Left lung (tissue), 10 donors: ENCODE data around the gene ALOX5. TPM values are rescaled to one million over a fixed set of nuclear protein-coding genes. Genes with fewer than 3 reads are reported as not detected.

Source experiments
- ATAC-seq: fragments of 200-7000 bp; cut with Tn5 transposase; one replicate; pipeline ENCODE4 v1.9.1; 2020; ENCODE audit warnings: moderate library complexity
- DNase-seq, 4 donors: peaks; one replicate each; pipeline ENCODE4 v3.0.0-alpha.2; 2013 to 2020
- H3K27ac ChIP-seq, 2 donors: fragments of 200-600 bp; sonication (generic) in 1 of 2; one replicate each; pipeline versions ENCODE4 v1.5.0 to v1.8.0; 2020 to 2021
- H3K27me3 ChIP-seq, 2 donors: fragments of 200-600 bp; sonication (generic) in 1 of 2; one replicate each; pipeline versions ENCODE4 v1.5.0 to v1.8.0; 2020 to 2021
- H3K36me3 ChIP-seq, 2 donors: fragments of 200-600 bp; sonication (generic) in 1 of 2; one replicate each; pipeline versions ENCODE4 v1.5.0 to v1.8.0; 2020 to 2021
- H3K4me1 ChIP-seq, 2 donors: fragments of 200-600 bp; one replicate each; pipeline ENCODE4 v1.8.0; 2021
- H3K4me3 ChIP-seq, 2 donors: fragments of 200-600 bp; sonication (generic) in 1 of 2; one replicate each; pipeline versions ENCODE4 v1.5.0 to v1.8.0; 2020 to 2021; ENCODE audit warnings: mild to moderate bottlenecking in 1 of 2
- H3K9me3 ChIP-seq, 2 donors: fragments of 200-600 bp; sonication (generic) in 1 of 2; one replicate each; pipeline versions ENCODE4 v1.5.0 to v1.8.0; 2020 to 2021
- CTCF ChIP-seq, 2 donors: fragments of 200-600 bp; sonication (generic) in 1 of 2; IDR thresholded peaks; one replicate each; pipeline versions ENCODE4 v1.5.0 to v1.8.0; 2021; ENCODE audit warnings: antibody characterized with exemption in 2 of 2
- intact Hi-C, 2 donors: fragments of 100-400 bp; cut with DNase I; formaldehyde crosslinking; loops; one replicate each; pipeline versions ENCODE4 v1.11.2 to v1.14.2; 2022
- polyA plus RNA-seq, 6 donors: library from polyadenylated mRNA; unstranded; fragments of 120-200 nt; gene quantifications; one replicate each; pipeline ENCODE4 v1.2.1, GENCODE V29; 2013; ENCODE audit not compliant: insufficient read length in 6 of 6
- total RNA-seq, 2 donors: library from RNA; stranded (reverse); fragmentation: NEBNext Ultra II Directional; extraction: Animal tissue kit (Norgen Biotek cat#: 25700); gene quantifications; one replicate each; pipeline ENCODE4 v1.2.1, GENCODE V29; 2021
- donor health status: DM: no; HTN: yes; CAD: no.
- donor health status: DM: no; HTN: no; CAD: no.

The ALOX5 gene
- total and polyA plus RNA-seq, 8 donors, result 1.1 to 145 (median 1.7) TPM

- intact Hi-C loops, result no loop called here
- peak overlapping the region in 1 of 2 donors; percentile 94 for H3K27ac ChIP-seq
- H3K9me3 ChIP-seq, result no peaks in the 10 kb centered on the region
- H3K27me3 ChIP-seq, result peaks cover 22 to 51% of the 10 kb centered on the region in 2 donors
- DNase-seq (no peak), ATAC-seq (no peak)
- H3K36me3 ChIP-seq, result peaks cover 0 to 15% of the 10 kb centered on the region in 2 donors
- TF ChIP-seq CTCF (IDR thresholded peaks at IDR 0.05), result no peak
- H3K4me1 ChIP-seq, result peaks cover 12 to 92% of the 10 kb centered on the region in 2 donors
- H3K4me3 ChIP-seq, result peak overlapping the region in 1 of 2 donors; percentile 4
Measured at GRCh38 chr10:45377858-45378257, 3.8 kb downstream of the ALOX5 start.

DNA sequence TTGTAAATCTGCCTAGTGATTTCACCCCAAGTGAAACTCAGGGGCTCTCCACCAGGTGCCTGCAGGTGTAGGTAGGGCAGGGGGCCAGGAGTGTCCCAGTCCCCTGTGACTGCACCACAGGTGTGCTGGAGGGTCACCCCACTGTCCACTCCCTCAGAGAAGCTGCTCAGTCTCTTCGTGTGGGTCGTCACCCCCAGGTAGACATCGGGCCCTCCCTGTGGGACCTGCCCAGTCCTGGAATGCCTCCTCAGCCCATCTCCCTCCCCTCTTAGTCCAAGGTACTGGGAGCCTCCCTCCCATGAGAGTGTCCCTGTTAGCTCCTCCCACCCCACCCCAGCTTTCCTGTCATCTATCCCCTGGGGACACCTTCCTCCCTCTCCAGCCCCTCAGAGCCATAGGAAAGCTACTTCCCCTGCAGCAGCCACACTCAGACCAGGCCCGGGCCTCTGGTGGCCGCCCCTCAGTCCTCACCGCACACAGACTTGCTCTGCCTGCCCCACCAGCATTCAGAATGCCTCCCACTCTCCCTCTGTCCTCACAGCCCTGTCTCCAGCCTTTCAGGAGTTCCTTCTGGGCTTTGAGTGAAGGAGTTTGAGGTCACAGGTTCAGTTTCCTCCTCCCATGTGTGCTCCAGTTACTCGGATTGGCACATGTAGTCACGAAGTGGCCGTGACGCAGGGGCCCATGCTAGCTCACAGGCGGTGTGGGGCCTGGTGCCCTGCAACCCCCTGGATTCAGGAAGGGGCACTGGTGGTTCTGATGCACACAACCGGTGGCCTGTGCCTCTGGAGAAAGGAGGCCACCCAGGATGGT lies 5.1 kb downstream of the ALOX5 start:
- ATAC-seq (peak; percentile 40), DNase-seq (peak in 2 of 4 donors; percentile 83 to 90)
- Histone ChIP-seq H3K27ac (peak overlapping the region; percentile 62 to 94), H3K4me3 (no peak overlapping the region), H3K36me3 (peaks cover 0 to 23% of the 10 kb centered on the region in 2 donors), H3K9me3 (no peaks in the 10 kb centered on the region), H3K27me3 (peaks cover 13 to 38% of the 10 kb centered on the region in 2 donors), H3K4me1 (peaks cover 5 to 93% of the 10 kb centered on the region in 2 donors)
- intact Hi-C loops, result no loop called here
- TF ChIP-seq CTCF (IDR thresholded peaks at IDR 0.05), result no peak

GRCh38 chr10:45379891-45380540 lies 6.0 kb downstream of the ALOX5 start:
- peak in 2 of 4 donors; percentile 84 to 88 for DNase-seq
- intact Hi-C loops, result no loop called here
- Histone ChIP-seq H3K27me3 (peaks cover 6 to 29% of the 10 kb centered on the region in 2 donors), H3K4me3 (no peak overlapping the region), H3K4me1 (peaks cover 0 to 93% of the 10 kb centered on the region in 2 donors), H3K9me3 (no peaks in the 10 kb centered on the region), H3K27ac (peak overlapping the region; percentile 62 to 94), H3K36me3 (peaks cover 0 to 30% of the 10 kb centered on the region in 2 donors)
- no peak for TF ChIP-seq CTCF (IDR thresholded peaks at IDR 0.05)
- ATAC-seq, result peak; percentile 80

- TF ChIP-seq CTCF (IDR thresholded peaks at IDR 0.05), result no peak
- peak; percentile 34 for ATAC-seq
- Histone ChIP-seq H3K36me3 (peaks cover 0 to 40% of the 10 kb centered on the region in 2 donors), H3K9me3 (no peaks in the 10 kb centered on the region), H3K27ac (peak overlapping the region in 1 of 2 donors; percentile 94), H3K4me1 (peaks cover 0 to 88% of the 10 kb centered on the region in 2 donors), H3K27me3 (peaks cover 0 to 19% of the 10 kb centered on the region in 2 donors), H3K4me3 (no peak overlapping the region)
- intact Hi-C loops, result no loop called here
- DNase-seq, result peak in 2 of 4 donors; percentile 66 to 83
Measured at GRCh38 chr10:45380903-45381620, 7.0 kb downstream of the ALOX5 start.
